MM.1S (cell line): ENCODE measurements around the gene SYNPO2.

Experiments
- CTCF ChIP-seq: fragments of 300-600 bp; sonication (generic); IDR thresholded peaks from 2 replicates; pipeline ENCODE4 v1.5.1; 2016; ENCODE audit warnings: antibody characterized with exemption, low read length, mixed read lengths
- EZH2 ChIP-seq: fragments of 300-600 bp; sonication (generic); optimal IDR thresholded peaks from 2 replicates; pipeline ENCODE3; 2017; ENCODE audit warnings: low read depth, mild to moderate bottlenecking, antibody characterized with exemption, low read length, mixed read lengths

GRCh38 chr4:119025916-119026661 lies 137.4 kb downstream of the SYNPO2 start:
- TF ChIP-seq CTCF (no peak), EZH2 (no peak)
